HepG2 (cell line): ENCODE data around the gene ACTR3.

ENCODE experiments used
- GATA4 ChIP-seq: sonication (generic); IDR thresholded peaks from 2 replicates; pipeline ENCODE4 v1.6.1; 2016; ENCODE audit warnings: antibody characterized with exemption, low read depth, borderline replicate concordance
- NBN ChIP-seq: fragments of 450-650 bp; conservative IDR thresholded peaks from 2 replicates; pipeline ENCODE4 v1.6.1; 2017
- POLR2A ChIP-seq, 2 experiments: IDR thresholded peaks; 2 replicates each; pipeline ENCODE4 v1.6.1; 2011; ENCODE audit warnings: low read depth in 2 of 2, low read length in 2 of 2, mild to moderate bottlenecking in 1 of 2, moderate library complexity in 1 of 2; ENCODE audit not compliant: insufficient read depth in 1 of 2
- TF ChIP-seq, protein P1 (sequence below): sonication (generic); formaldehyde crosslinking; IDR thresholded peaks from 2 replicates; pipeline ENCODE4 v1.4.0; 2020; ENCODE audit warnings: missing genetic modification reagents, mild to moderate bottlenecking, borderline replicate concordance
- TF ChIP-seq, protein P2 (sequence below): sonication (generic); formaldehyde crosslinking; IDR thresholded peaks from 2 replicates; pipeline ENCODE4 v1.4.0; 2020; ENCODE audit warnings: missing genetic modification reagents, mild to moderate bottlenecking, borderline replicate concordance
- TF ChIP-seq, protein P3 (sequence below): sonication (generic); formaldehyde crosslinking; IDR thresholded peaks from 2 replicates; pipeline ENCODE4 v1.4.0; 2020; ENCODE audit warnings: missing genetic modification reagents

DNA sequence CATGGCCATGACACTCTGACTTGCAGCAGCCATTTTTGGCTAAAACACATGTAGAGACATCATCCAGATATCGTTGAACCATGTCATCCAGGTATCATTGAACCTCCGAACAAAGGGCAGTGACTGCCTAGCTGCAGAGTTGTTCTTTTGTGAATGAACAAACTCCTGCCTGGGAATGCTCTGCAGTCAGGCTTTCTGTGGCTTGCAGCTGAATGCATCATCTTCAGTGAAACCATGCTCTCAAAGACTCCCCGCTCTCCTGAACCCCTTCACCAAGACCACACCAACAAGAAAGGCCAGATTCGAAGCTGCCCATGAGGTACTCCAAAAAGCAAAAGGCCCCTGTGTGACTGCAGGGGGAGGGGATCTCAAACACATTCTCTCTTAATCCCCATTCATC is 118.8 kb downstream of the ACTR3 start:
- TF ChIP-seq GATA4 (no peak), NBN (no peak), POLR2A (IDR thresholded peaks at IDR 0.05; ENCODE audit: insufficient read depth in 1 of 2, low read depth in 2 of 2, low read length in 2 of 2) (no peak)
- TF ChIP-seq, protein P1, sequence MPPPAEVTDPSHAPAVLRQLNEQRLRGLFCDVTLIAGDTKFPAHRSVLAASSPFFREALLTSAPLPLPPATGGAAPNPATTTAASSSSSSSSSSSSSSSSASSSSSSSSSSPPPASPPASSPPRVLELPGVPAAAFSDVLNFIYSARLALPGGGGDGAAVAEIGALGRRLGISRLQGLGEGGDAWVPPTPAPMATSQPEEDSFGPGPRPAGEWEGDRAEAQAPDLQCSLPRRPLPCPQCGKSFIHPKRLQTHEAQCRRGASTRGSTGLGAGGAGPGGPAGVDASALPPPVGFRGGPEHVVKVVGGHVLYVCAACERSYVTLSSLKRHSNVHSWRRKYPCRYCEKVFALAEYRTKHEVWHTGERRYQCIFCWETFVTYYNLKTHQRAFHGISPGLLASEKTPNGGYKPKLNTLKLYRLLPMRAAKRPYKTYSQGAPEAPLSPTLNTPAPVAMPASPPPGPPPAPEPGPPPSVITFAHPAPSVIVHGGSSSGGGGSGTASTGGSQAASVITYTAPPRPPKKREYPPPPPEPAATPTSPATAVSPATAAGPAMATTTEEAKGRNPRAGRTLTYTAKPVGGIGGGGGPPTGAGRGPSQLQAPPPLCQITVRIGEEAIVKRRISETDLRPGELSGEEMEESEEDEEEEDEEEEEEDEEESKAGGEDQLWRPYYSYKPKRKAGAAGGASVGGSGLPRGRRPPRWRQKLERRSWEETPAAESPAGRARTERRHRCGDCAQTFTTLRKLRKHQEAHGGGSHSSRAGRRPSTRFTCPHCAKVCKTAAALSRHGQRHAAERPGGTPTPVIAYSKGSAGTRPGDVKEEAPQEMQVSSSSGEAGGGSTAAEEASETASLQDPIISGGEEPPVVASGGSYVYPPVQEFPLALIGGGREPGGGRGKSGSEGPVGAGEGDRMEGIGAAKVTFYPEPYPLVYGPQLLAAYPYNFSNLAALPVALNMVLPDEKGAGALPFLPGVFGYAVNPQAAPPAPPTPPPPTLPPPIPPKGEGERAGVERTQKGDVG (CRISPR knock-in tag) = no peak
- TF ChIP-seq, protein P2, sequence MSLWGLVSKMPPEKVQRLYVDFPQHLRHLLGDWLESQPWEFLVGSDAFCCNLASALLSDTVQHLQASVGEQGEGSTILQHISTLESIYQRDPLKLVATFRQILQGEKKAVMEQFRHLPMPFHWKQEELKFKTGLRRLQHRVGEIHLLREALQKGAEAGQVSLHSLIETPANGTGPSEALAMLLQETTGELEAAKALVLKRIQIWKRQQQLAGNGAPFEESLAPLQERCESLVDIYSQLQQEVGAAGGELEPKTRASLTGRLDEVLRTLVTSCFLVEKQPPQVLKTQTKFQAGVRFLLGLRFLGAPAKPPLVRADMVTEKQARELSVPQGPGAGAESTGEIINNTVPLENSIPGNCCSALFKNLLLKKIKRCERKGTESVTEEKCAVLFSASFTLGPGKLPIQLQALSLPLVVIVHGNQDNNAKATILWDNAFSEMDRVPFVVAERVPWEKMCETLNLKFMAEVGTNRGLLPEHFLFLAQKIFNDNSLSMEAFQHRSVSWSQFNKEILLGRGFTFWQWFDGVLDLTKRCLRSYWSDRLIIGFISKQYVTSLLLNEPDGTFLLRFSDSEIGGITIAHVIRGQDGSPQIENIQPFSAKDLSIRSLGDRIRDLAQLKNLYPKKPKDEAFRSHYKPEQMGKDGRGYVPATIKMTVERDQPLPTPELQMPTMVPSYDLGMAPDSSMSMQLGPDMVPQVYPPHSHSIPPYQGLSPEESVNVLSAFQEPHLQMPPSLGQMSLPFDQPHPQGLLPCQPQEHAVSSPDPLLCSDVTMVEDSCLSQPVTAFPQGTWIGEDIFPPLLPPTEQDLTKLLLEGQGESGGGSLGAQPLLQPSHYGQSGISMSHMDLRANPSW (CRISPR knock-in tag) = no peak
- TF ChIP-seq, protein P3, sequence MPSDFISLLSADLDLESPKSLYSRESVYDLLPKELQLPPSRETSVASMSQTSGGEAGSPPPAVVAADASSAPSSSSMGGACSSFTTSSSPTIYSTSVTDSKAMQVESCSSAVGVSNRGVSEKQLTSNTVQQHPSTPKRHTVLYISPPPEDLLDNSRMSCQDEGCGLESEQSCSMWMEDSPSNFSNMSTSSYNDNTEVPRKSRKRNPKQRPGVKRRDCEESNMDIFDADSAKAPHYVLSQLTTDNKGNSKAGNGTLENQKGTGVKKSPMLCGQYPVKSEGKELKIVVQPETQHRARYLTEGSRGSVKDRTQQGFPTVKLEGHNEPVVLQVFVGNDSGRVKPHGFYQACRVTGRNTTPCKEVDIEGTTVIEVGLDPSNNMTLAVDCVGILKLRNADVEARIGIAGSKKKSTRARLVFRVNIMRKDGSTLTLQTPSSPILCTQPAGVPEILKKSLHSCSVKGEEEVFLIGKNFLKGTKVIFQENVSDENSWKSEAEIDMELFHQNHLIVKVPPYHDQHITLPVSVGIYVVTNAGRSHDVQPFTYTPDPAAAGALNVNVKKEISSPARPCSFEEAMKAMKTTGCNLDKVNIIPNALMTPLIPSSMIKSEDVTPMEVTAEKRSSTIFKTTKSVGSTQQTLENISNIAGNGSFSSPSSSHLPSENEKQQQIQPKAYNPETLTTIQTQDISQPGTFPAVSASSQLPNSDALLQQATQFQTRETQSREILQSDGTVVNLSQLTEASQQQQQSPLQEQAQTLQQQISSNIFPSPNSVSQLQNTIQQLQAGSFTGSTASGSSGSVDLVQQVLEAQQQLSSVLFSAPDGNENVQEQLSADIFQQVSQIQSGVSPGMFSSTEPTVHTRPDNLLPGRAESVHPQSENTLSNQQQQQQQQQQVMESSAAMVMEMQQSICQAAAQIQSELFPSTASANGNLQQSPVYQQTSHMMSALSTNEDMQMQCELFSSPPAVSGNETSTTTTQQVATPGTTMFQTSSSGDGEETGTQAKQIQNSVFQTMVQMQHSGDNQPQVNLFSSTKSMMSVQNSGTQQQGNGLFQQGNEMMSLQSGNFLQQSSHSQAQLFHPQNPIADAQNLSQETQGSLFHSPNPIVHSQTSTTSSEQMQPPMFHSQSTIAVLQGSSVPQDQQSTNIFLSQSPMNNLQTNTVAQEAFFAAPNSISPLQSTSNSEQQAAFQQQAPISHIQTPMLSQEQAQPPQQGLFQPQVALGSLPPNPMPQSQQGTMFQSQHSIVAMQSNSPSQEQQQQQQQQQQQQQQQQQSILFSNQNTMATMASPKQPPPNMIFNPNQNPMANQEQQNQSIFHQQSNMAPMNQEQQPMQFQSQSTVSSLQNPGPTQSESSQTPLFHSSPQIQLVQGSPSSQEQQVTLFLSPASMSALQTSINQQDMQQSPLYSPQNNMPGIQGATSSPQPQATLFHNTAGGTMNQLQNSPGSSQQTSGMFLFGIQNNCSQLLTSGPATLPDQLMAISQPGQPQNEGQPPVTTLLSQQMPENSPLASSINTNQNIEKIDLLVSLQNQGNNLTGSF (CRISPR knock-in tag) = no peak
